ENCODE data around the gene PDZD4. TPM values are rescaled to one million over a fixed set of nuclear protein-coding genes. Genes with fewer than 3 reads are reported as not detected.

Gene PDZD4
- total RNA-seq, 1 donor from 2014 or later, result 8.3 TPM

GRCh38 chrX:153853902-153854267 lies 23.5 kb upstream of the PDZD4 start:
- DNase-seq (no peak), ATAC-seq (no peak)
- no peak for TF ChIP-seq CTCF (IDR thresholded peaks at IDR 0.05)
- Histone ChIP-seq H3K4me3 (no peak overlapping the region), H3K36me3 (no peaks in the 10 kb centered on the region), H3K27ac (no peak overlapping the region), H3K9me3 (no peaks in the 10 kb centered on the region), H3K27me3 (no peaks in the 10 kb centered on the region), H3K4me1 (no peaks in the 10 kb centered on the region)
- intact Hi-C loops (cut with DNase I), result no loop called here

DNA sequence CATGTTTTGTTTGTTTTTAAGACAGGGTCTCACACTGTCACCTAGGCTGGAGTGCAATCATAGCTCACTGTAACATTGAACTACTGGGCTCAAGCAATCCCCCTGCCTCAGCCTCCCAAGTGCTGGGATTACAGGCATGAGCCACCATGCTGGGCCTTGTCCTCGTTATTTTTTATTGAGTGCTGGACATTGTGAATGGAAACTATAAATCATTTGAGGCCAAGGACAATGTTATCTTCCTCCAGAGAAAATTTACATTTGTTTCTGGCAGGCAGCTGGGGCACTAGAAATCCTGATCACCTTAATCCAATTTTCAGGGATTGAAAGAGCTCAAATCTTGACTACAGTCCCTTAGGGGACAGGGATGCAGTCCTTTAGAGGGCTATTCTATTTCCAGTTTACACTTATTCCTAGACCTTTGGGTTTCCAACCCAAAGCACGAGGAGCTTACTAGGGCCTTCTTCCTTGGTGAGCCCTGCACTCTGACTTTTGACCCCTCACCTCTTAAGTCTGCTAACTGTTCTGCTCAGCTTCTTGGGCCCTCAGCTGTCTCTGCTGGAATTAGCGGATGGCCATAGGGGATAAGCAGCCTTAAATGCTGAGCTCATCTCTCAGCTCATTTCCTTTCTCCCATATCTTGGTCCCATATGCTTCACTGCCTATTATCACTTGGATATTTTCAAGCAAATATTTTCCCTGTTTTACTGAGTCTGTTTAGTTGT lies 23.0 kb upstream of the PDZD4 start:
- ATAC-seq (no peak), DNase-seq (no peak)
- Histone ChIP-seq H3K27ac (no peak overlapping the region), H3K9me3 (no peaks in the 10 kb centered on the region), H3K4me3 (no peak overlapping the region), H3K36me3 (no peaks in the 10 kb centered on the region), H3K27me3 (no peaks in the 10 kb centered on the region), H3K4me1 (no peaks in the 10 kb centered on the region)
- intact Hi-C loops (cut with DNase I), result no loop called here
- no peak for TF ChIP-seq CTCF (IDR thresholded peaks at IDR 0.05)

DNA sequence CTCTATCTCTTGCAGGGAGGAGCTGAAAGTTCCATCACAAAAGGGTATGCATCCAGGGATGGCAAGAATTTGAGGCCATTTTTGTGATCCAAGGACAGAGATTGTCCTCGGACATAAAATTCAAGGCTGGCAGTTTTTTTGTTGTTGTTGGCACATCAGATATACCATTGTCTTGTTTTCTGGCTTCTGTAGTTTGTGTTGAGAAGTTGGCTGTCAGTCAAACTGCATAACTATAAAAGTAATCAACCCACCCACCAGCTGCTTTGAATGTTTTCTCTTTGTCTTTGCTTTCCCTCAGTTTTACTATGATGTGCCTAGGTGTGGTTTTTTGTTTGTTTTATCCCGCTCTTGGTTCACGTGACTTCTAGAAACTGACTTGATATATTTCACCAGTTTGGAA lies 21.6 kb upstream of the PDZD4 start:
- ATAC-seq, result no peak
- Histone ChIP-seq H3K4me1 (no peaks in the 10 kb centered on the region), H3K36me3 (no peaks in the 10 kb centered on the region), H3K9me3 (no peaks in the 10 kb centered on the region), H3K4me3 (no peak overlapping the region), H3K27ac (no peak overlapping the region), H3K27me3 (no peaks in the 10 kb centered on the region)
- intact Hi-C loops (cut with DNase I), result no loop called here
- TF ChIP-seq CTCF (IDR thresholded peaks at IDR 0.05), result no peak
- no peak for DNase-seq

DNA sequence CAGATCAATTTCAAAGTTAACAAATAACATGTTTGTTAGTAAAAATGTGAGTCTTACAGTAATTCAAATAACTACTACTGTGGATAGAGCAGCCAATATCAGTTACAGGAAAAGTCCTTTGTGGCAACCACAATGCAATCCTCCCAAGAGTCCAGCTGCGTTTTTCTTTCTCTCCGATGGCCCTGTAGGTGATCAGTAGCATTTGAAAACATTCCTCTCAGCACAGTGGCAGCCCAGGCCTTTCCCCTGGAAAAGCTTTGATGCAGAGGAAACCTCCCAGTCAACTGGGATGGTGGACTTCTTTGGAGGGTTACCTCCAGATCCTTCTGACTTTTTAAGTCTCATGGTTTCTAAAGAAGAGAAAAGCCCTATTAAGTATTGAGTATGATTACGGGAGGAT lies 18.0 kb upstream of the PDZD4 start:
- TF ChIP-seq CTCF (IDR thresholded peaks at IDR 0.05), result no peak
- no peak for DNase-seq
- no peaks in the 10 kb centered on the region for H3K4me1 ChIP-seq
- H3K9me3 ChIP-seq, result no peaks in the 10 kb centered on the region
- H3K27ac ChIP-seq, result no peak overlapping the region
- no peak for ATAC-seq
- H3K4me3 ChIP-seq, result no peak overlapping the region
- no peaks in the 10 kb centered on the region for H3K36me3 ChIP-seq
- intact Hi-C loops (cut with DNase I), result no loop called here
- no peaks in the 10 kb centered on the region for H3K27me3 ChIP-seq

DNA sequence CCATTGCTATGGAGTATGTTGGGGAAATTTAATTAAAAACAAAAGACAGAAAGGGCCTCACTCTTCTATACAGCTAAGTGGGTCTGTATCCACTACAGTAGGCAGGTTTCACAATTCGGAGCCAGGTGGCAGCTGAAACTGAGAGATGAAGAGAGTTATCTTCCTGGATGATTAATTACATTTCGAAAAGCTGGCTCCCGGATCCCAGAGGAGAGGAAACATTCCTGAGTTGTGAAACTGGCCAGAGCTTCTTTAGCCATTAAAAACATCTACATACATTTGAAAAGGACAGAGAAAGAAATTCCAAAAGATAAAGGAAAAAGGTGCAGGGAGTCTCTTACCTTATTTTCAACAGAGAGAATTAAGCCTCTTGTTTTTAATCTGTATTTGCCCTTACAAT lies 15.5 kb upstream of the PDZD4 start:
- Histone ChIP-seq H3K27me3 (no peaks in the 10 kb centered on the region), H3K9me3 (no peaks in the 10 kb centered on the region), H3K27ac (no peak overlapping the region), H3K4me1 (no peaks in the 10 kb centered on the region), H3K36me3 (no peaks in the 10 kb centered on the region), H3K4me3 (no peak overlapping the region)
- ATAC-seq (no peak), DNase-seq (no peak)
- intact Hi-C loops (cut with DNase I), result no loop called here
- TF ChIP-seq CTCF (IDR thresholded peaks at IDR 0.05), result no peak

- H3K9me3 ChIP-seq, result no peaks in the 10 kb centered on the region
- no peaks in the 10 kb centered on the region for H3K27me3 ChIP-seq
- H3K4me1 ChIP-seq, result no peaks in the 10 kb centered on the region
- H3K4me3 ChIP-seq, result no peak overlapping the region
- no peaks in the 10 kb centered on the region for H3K36me3 ChIP-seq
- H3K27ac ChIP-seq, result no peak overlapping the region
- no peak for ATAC-seq
- DNase-seq, result no peak
- intact Hi-C loops (cut with DNase I), result no loop called here
- no peak for TF ChIP-seq CTCF (IDR thresholded peaks at IDR 0.05)
Observed at GRCh38 chrX:153845195-153845594, 14.9 kb upstream of the PDZD4 start.
